ENCODE data around the gene LBR.

Gene LBR

GRCh38 chr1:225415307-225415706 lies 12.5 kb downstream of the LBR start:
- Histone ChIP-seq H3K9ac (ENCODE audit: low read length) (no peak overlapping the region), H3K18ac (ENCODE audit: low read length) (no peak overlapping the region), H4K12ac (ENCODE audit: low read depth, low read length) (no peak overlapping the region), H3K4ac (ENCODE audit: low read depth, low read length) (no peak overlapping the region), H3K79me2 (ENCODE audit: control insufficient read depth, insufficient read depth, low read length, poor library complexity) (peaks cover 2% of the 10 kb centered on the region), H3K9me3 (ENCODE audit: insufficient read depth, low read depth, low read length) (no peaks in the 10 kb centered on the region), H4K8ac (ENCODE audit: low read depth, low read length) (no peak overlapping the region), H3K36me3 (ENCODE audit: control insufficient read depth in 1 of 2, insufficient read depth in 2 of 2, low read length in 2 of 2) (peaks cover 26 to 34% of the 10 kb centered on the region in 2 experiments), H3K4me2 (ENCODE audit: low read length) (no peak overlapping the region), H2BK120ac (ENCODE audit: insufficient read depth, low read length, poor library complexity) (no peak overlapping the region), H2AFZ (ENCODE audit: insufficient read depth, low read length, poor library complexity) (no peak overlapping the region), H3K4me3 (ENCODE audit: low read depth, low read length) (no peak overlapping the region), H3K27ac (ENCODE audit: low read depth, low read length) (no peak overlapping the region), H3K14ac (ENCODE audit: low read length) (no peak overlapping the region), H4K91ac (ENCODE audit: low read depth, low read length) (no peak overlapping the region), H3K27me3 (ENCODE audit: insufficient read depth, low read length) (no peaks in the 10 kb centered on the region), H3K79me1 (ENCODE audit: low read length) (no peaks in the 10 kb centered on the region), H3K4me1 (ENCODE audit: control insufficient read depth in 1 of 2, insufficient read depth in 2 of 2, low read length in 2 of 2) (peaks cover 2 to 5% of the 10 kb centered on the region in 2 experiments), H3K23ac (ENCODE audit: low read length) (no peak overlapping the region), H2BK5ac (ENCODE audit: low read depth, low read length, poor library complexity) (no peak overlapping the region), H2AK5ac (ENCODE audit: low read length) (no peak overlapping the region), H2BK12ac (ENCODE audit: low read length) (no peak overlapping the region)
- DNase-seq = no peak
- WGBS (ENCODE audit: extremely low coverage, insufficient coverage, insufficient read length) = no CpG with 5 or more reads among the region's 4 CpGs

GRCh38 chr1:225413708-225414375 lies 14.0 kb downstream of the LBR start:
- Histone ChIP-seq H4K91ac (ENCODE audit: low read depth, low read length) (no peak overlapping the region), H2BK12ac (ENCODE audit: low read length) (no peak overlapping the region), H2BK120ac (ENCODE audit: insufficient read depth, low read length, poor library complexity) (no peak overlapping the region), H3K27me3 (ENCODE audit: insufficient read depth, low read length) (no peaks in the 10 kb centered on the region), H4K8ac (ENCODE audit: low read depth, low read length) (no peak overlapping the region), H2AFZ (ENCODE audit: insufficient read depth, low read length, poor library complexity) (no peak overlapping the region), H2AK5ac (ENCODE audit: low read length) (no peak overlapping the region), H3K79me2 (ENCODE audit: control insufficient read depth, insufficient read depth, low read length, poor library complexity) (no peaks in the 10 kb centered on the region), H3K4me3 (ENCODE audit: low read depth, low read length) (no peak overlapping the region), H3K4ac (ENCODE audit: low read depth, low read length) (no peak overlapping the region), H3K79me1 (ENCODE audit: low read length) (no peaks in the 10 kb centered on the region), H4K12ac (ENCODE audit: low read depth, low read length) (no peak overlapping the region), H3K14ac (ENCODE audit: low read length) (no peak overlapping the region), H2BK5ac (ENCODE audit: low read depth, low read length, poor library complexity) (no peak overlapping the region), H3K9ac (ENCODE audit: low read length) (no peak overlapping the region), H3K36me3 (ENCODE audit: control insufficient read depth in 1 of 2, insufficient read depth in 2 of 2, low read length in 2 of 2) (peaks cover 23 to 36% of the 10 kb centered on the region in 2 experiments), H3K23ac (ENCODE audit: low read length) (no peak overlapping the region), H3K4me2 (ENCODE audit: low read length) (no peak overlapping the region), H3K9me3 (ENCODE audit: insufficient read depth, low read depth, low read length) (no peaks in the 10 kb centered on the region), H3K18ac (ENCODE audit: low read length) (no peak overlapping the region), H3K4me1 (ENCODE audit: control insufficient read depth in 1 of 2, insufficient read depth in 2 of 2, low read length in 2 of 2) (peaks cover 0 to 2% of the 10 kb centered on the region in 2 experiments), H3K27ac (ENCODE audit: low read depth, low read length) (no peak overlapping the region)
- DNase-seq = no peak
- no CpG with 5 or more reads among the region's 5 CpGs for WGBS (ENCODE audit: extremely low coverage, insufficient coverage, insufficient read length)

DNA sequence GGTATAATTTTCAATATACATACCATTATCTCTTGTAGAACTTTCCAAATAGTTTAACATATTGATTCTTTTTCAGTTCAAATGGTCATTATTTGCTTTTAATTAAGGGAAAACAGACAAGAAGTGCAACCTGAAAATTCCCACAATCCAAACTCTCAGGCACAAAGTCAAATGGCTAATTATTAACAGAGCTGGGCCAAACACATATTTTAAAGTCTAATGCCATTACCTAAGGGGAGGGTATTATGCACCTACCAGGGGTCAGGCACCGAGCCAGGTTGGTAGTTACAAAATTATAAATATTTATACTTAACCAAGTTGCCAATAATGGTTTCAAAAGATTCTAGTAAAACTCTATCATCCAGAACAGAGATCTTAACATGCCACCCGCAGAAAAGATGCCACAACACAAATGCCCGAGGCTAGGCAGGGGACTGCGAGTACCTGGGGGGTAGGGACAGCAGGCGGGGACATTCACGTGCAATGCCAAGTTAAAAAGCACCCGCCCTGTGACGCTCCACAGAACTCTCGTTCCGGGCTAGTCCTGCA lies 15.0 kb downstream of the LBR start:
- Histone ChIP-seq H3K4ac (ENCODE audit: low read depth, low read length) (no peak overlapping the region), H3K4me2 (ENCODE audit: low read length) (no peak overlapping the region), H3K9ac (ENCODE audit: low read length) (no peak overlapping the region), H3K14ac (ENCODE audit: low read length) (no peak overlapping the region), H2AFZ (ENCODE audit: insufficient read depth, low read length, poor library complexity) (no peak overlapping the region), H3K18ac (ENCODE audit: low read length) (no peak overlapping the region), H3K79me1 (ENCODE audit: low read length) (no peaks in the 10 kb centered on the region), H3K9me3 (ENCODE audit: insufficient read depth, low read depth, low read length) (no peaks in the 10 kb centered on the region), H2BK12ac (ENCODE audit: low read length) (no peak overlapping the region), H4K91ac (ENCODE audit: low read depth, low read length) (no peak overlapping the region), H2BK5ac (ENCODE audit: low read depth, low read length, poor library complexity) (no peak overlapping the region), H4K8ac (ENCODE audit: low read depth, low read length) (no peak overlapping the region), H2BK120ac (ENCODE audit: insufficient read depth, low read length, poor library complexity) (no peak overlapping the region), H2AK5ac (ENCODE audit: low read length) (no peak overlapping the region), H3K36me3 (ENCODE audit: control insufficient read depth in 1 of 2, insufficient read depth in 2 of 2, low read length in 2 of 2) (peaks cover 23 to 34% of the 10 kb centered on the region in 2 experiments), H3K4me1 (ENCODE audit: control insufficient read depth in 1 of 2, insufficient read depth in 2 of 2, low read length in 2 of 2) (no peaks in the 10 kb centered on the region), H3K27ac (ENCODE audit: low read depth, low read length) (no peak overlapping the region), H4K12ac (ENCODE audit: low read depth, low read length) (no peak overlapping the region), H3K23ac (ENCODE audit: low read length) (no peak overlapping the region), H3K79me2 (ENCODE audit: control insufficient read depth, insufficient read depth, low read length, poor library complexity) (no peaks in the 10 kb centered on the region), H3K4me3 (ENCODE audit: low read depth, low read length) (no peak overlapping the region), H3K27me3 (ENCODE audit: insufficient read depth, low read length) (no peaks in the 10 kb centered on the region)
- WGBS (ENCODE audit: extremely low coverage, insufficient coverage, insufficient read length) = no CpG with 5 or more reads among the region's 10 CpGs
- no peak for DNase-seq

DNA sequence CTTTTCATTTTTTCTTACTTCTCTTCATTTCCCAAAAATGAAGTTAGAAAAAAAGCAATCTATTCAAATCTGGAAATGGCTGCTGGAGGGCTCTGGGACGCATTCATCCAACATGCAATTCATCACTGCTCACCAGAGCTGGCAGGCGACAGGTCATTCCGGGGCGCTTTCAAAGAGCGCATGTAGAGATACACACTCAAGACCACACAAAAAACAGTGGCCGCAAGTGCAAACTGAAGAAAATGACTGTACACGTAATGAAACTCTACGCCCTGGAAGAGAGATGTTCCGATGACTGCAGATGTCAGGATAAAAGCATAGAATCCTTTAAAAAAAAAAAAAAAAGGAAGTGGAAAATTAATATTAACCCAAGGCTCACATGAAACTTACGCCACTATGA lies 15.5 kb downstream of the LBR start:
- Histone ChIP-seq H2BK120ac (ENCODE audit: insufficient read depth, low read length, poor library complexity) (no peak overlapping the region), H4K91ac (ENCODE audit: low read depth, low read length) (no peak overlapping the region), H3K9ac (ENCODE audit: low read length) (no peak overlapping the region), H3K4me2 (ENCODE audit: low read length) (no peak overlapping the region), H3K4me3 (ENCODE audit: low read depth, low read length) (no peak overlapping the region), H3K27ac (ENCODE audit: low read depth, low read length) (no peak overlapping the region), H3K27me3 (ENCODE audit: insufficient read depth, low read length) (no peaks in the 10 kb centered on the region), H2BK12ac (ENCODE audit: low read length) (no peak overlapping the region), H3K4ac (ENCODE audit: low read depth, low read length) (no peak overlapping the region), H3K18ac (ENCODE audit: low read length) (no peak overlapping the region), H3K23ac (ENCODE audit: low read length) (no peak overlapping the region), H3K79me2 (ENCODE audit: control insufficient read depth, insufficient read depth, low read length, poor library complexity) (no peaks in the 10 kb centered on the region), H2AK5ac (ENCODE audit: low read length) (no peak overlapping the region), H4K8ac (ENCODE audit: low read depth, low read length) (no peak overlapping the region), H3K4me1 (ENCODE audit: control insufficient read depth in 1 of 2, insufficient read depth in 2 of 2, low read length in 2 of 2) (no peaks in the 10 kb centered on the region), H4K12ac (ENCODE audit: low read depth, low read length) (no peak overlapping the region), H3K9me3 (ENCODE audit: insufficient read depth, low read depth, low read length) (no peaks in the 10 kb centered on the region), H3K14ac (ENCODE audit: low read length) (no peak overlapping the region), H2AFZ (ENCODE audit: insufficient read depth, low read length, poor library complexity) (no peak overlapping the region), H3K36me3 (ENCODE audit: control insufficient read depth in 1 of 2, insufficient read depth in 2 of 2, low read length in 2 of 2) (peaks cover 21 to 31% of the 10 kb centered on the region in 2 experiments), H2BK5ac (ENCODE audit: low read depth, low read length, poor library complexity) (no peak overlapping the region), H3K79me1 (ENCODE audit: low read length) (no peaks in the 10 kb centered on the region)
- no peak for DNase-seq
- whole genome bisulfite sequencing (ENCODE audit: extremely low coverage, insufficient coverage, insufficient read length) = no CpG with 5 or more reads among the region's 10 CpGs

All from trophoblast cell (in vitro differentiated cells and primary cell).